ENCODE results near the gene KCNQ1OT1. TPM values are rescaled to one million over a fixed set of nuclear protein-coding genes. Genes with fewer than 3 reads are reported as not detected.

KCNQ1OT1 gene
- total and polyA plus RNA-seq, 9 of the 15 experiments (the other 6 are each of a cell fraction or from before 2014, with no cell fraction given): 0.04 to 2.3 (median 0.74) TPM

- Histone ChIP-seq H3K4me1 (replicated peaks in 1 of 2; ENCODE audit: control insufficient read depth in 2 of 2, insufficient read depth in 2 of 2, low read length in 2 of 2) (peaks cover 19 to 47% of the 10 kb centered on the region in 2 experiments; a peak in 4 of 5 replicates), H3K9ac (ENCODE audit: insufficient read depth in 1 of 2, low read depth in 2 of 2, low read length in 2 of 2) (peak overlapping the region; percentile 92 to 93), H3K79me2 (ENCODE audit: control insufficient read depth, insufficient read depth, low read length) (peaks cover 39% of the 10 kb centered on the region), H4K20me1 (replicated peaks; ENCODE audit: control insufficient read depth, insufficient read depth, low read length) (peaks cover 22% of the 10 kb centered on the region), H3K4me3 (no peak overlapping the region), H3K4me2 (ENCODE audit: insufficient read depth, low read length) (peak overlapping the region; percentile 80), H2AFZ (ENCODE audit: low read depth, low read length) (peak overlapping the region; percentile 90), H3K9me3 (replicated peaks; ENCODE audit: control insufficient read depth, insufficient read depth, low read depth, low read length) (no peaks in the 10 kb centered on the region; the same call in 1 of the 2 replicates), H3K36me3 (ENCODE audit: control insufficient read depth, insufficient read depth, low read length) (peaks cover 6% of the 10 kb centered on the region; the same call in 1 of the 3 replicates), H3K27ac (ENCODE audit: extremely low read depth, low read depth, low read length) (peak overlapping the region; percentile 92), H3K9me1 (ENCODE audit: control insufficient read depth, insufficient read depth, low read length) (no peaks in the 10 kb centered on the region), H3K27me3 (ENCODE audit: control insufficient read depth in 2 of 2, insufficient read depth in 2 of 2, low read length in 2 of 2) (no peaks in the 10 kb centered on the region)
- no peak for DNase-seq (ENCODE audit: extremely low read depth in 1 of 4, low spot score in 3 of 4)
- intact Hi-C loops (cut with micrococcal nuclease) (no loop called here), in situ Hi-C loops (cut with MboI) (no loop called here)
- POLR2A ChIA-PET: interaction anchor here (0.7 to 2.6 kb wide), 5 partner anchors 9 to 14 kb away, joined by 3 to 14 read pairs (median 4); no protein-coding TSS in a partner anchor
- no peak for ATAC-seq
- 57% methylated on average over 6 of the region's 7 CpGs for WGBS (ENCODE audit: insufficient coverage, low coverage, missing lambda C conversion rate)
- FAIRE-seq: no peak
- CTCF ChIA-PET (ENCODE audit: low intra/inter-chr PET ratio): interaction anchor here (0.6 kb wide), 1 partner anchor 481 kb away, joined by 3 read pairs; no protein-coding TSS in a partner anchor
- TSS peak; percentile 64 for BruUV-seq (replicated peaks)
- TF ChIP-seq ZNF124 (CRISPR knock-in tag; IDR thresholded peaks at IDR 0.05): no peak
- no peak for TF ChIP-seq ZNF277 (CRISPR knock-in tag; IDR thresholded peaks at IDR 0.05; ENCODE audit: borderline replicate concordance)
- no peak for TF ChIP-seq ZSCAN29 (IDR thresholded peaks at IDR 0.05)
- no peak for TF ChIP-seq TGIF2 (CRISPR knock-in tag; IDR thresholded peaks at IDR 0.05)
- TF ChIP-seq MCM3 (IDR thresholded peaks at IDR 0.05): no peak
- TF ChIP-seq GABPB2 (CRISPR knock-in tag; conservative IDR thresholded peaks at IDR 0.05): no peak
- TF ChIP-seq ZFX (CRISPR knock-in tag; IDR thresholded peaks at IDR 0.05): no peak
- TF ChIP-seq THRA (IDR thresholded peaks at IDR 0.05): no peak
- no peak for TF ChIP-seq FIP1L1 (IDR thresholded peaks at IDR 0.05; ENCODE audit: low read depth, low read length, poor library complexity, severe bottlenecking)
- TF ChIP-seq SPI1 (IDR thresholded peaks at IDR 0.05; ENCODE audit: borderline replicate concordance, low read depth, low read length): no peak
- TF ChIP-seq ZNF398 (CRISPR knock-in tag; IDR thresholded peaks at IDR 0.05): no peak
- TF ChIP-seq CBFB (CRISPR knock-in tag; IDR thresholded peaks at IDR 0.05): no peak
- no peak for TF ChIP-seq ZNF174 (CRISPR knock-in tag; IDR thresholded peaks at IDR 0.05)
- TF ChIP-seq LEF1 (IDR thresholded peaks at IDR 0.05): no peak
- TF ChIP-seq RFX1 (IDR thresholded peaks at IDR 0.05): no peak
- no peak for TF ChIP-seq SRSF1 (IDR thresholded peaks at IDR 0.05; ENCODE audit: low read depth, low read length)
- no peak for TF ChIP-seq PKNOX1 (IDR thresholded peaks at IDR 0.05)
- no peak for TF ChIP-seq THRAP3 (IDR thresholded peaks at IDR 0.05; ENCODE audit: borderline replicate concordance)
- no peak for TF ChIP-seq ZNF77 (CRISPR knock-in tag; IDR thresholded peaks at IDR 0.05)
Measured at GRCh38 chr11:2701230-2701629, 1.4 kb upstream of the KCNQ1OT1 start.
